Vagina (tissue), 2 donors: Measurements from ENCODE around the gene ADAMTSL1.

Experiments
- CTCF ChIP-seq, 3 experiments: fragments of 450-650 bp in 2 of 3; fragments of 200-600 bp in 1 of 3; sonication (generic) in 1 of 3; IDR thresholded peaks; one replicate each; pipeline ENCODE4 v1.5.1; 2017 to 2019; ENCODE audit warnings: antibody characterized with exemption in 3 of 3, mild to moderate bottlenecking in 2 of 3, moderate library complexity in 2 of 3
- POLR2A ChIP-seq, 2 donors: fragments of 450-650 bp; IDR thresholded peaks; one replicate each; pipeline ENCODE4 v1.6.1; 2017; ENCODE audit warnings: antibody characterized with exemption in 2 of 2, mild to moderate bottlenecking in 2 of 2, moderate library complexity in 2 of 2

GRCh38 chr9:18542837-18543405 lies 69.0 kb downstream of the ADAMTSL1 start:
- TF ChIP-seq CTCF (IDR thresholded peaks at IDR 0.05) (no peak), POLR2A (IDR thresholded peaks at IDR 0.05) (no peak)
